WI38 (cell line): ENCODE data around the gene SLC27A1.
A peak's percentile ranks its signal among the peaks of the same experiment; 100 is the strongest.
"Not testable (repeated sequence)": the region's sequence is repeated elsewhere in the genome, so short reads cannot be mapped to it uniquely, and the experiment has no call there.

Source experiments
- H3K4me3 ChIP-seq: 2 replicates; pipeline ENCODE4 v1.5.1; 2011; ENCODE audit warnings: low read depth, mild to moderate bottlenecking, control low read depth, low read length
- TF ChIP-seq, protein P1 (sequence below): IDR thresholded peaks from 2 replicates; pipeline ENCODE4 v1.5.1; 2012; ENCODE audit warnings: low read depth, mild to moderate bottlenecking, control low read depth, low read length

The SLC27A1 gene

DNA sequence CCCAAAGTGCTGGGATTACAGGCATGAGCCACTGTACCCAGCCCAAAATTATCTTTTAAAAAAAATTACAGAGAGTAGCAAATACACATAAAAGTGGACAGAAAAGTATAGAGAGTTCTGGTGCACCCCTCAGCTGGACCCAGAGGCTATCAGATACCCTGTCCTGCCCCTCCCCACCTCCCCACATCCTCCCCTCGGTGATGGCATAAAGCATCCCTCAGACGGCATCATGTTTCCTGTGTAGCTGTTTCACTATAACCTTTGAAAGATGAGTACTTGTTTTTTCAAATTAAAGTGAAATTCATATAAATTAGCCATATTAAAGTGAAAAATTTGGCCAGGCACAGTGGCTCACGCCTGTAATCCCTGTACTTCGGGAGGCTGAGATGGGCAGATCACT, 20.1 kb downstream of the SLC27A1 start:
- H3K4me3 ChIP-seq, result no peak overlapping the region
- TF ChIP-seq, protein P1, sequence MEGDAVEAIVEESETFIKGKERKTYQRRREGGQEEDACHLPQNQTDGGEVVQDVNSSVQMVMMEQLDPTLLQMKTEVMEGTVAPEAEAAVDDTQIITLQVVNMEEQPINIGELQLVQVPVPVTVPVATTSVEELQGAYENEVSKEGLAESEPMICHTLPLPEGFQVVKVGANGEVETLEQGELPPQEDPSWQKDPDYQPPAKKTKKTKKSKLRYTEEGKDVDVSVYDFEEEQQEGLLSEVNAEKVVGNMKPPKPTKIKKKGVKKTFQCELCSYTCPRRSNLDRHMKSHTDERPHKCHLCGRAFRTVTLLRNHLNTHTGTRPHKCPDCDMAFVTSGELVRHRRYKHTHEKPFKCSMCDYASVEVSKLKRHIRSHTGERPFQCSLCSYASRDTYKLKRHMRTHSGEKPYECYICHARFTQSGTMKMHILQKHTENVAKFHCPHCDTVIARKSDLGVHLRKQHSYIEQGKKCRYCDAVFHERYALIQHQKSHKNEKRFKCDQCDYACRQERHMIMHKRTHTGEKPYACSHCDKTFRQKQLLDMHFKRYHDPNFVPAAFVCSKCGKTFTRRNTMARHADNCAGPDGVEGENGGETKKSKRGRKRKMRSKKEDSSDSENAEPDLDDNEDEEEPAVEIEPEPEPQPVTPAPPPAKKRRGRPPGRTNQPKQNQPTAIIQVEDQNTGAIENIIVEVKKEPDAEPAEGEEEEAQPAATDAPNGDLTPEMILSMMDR, result no peak

DNA sequence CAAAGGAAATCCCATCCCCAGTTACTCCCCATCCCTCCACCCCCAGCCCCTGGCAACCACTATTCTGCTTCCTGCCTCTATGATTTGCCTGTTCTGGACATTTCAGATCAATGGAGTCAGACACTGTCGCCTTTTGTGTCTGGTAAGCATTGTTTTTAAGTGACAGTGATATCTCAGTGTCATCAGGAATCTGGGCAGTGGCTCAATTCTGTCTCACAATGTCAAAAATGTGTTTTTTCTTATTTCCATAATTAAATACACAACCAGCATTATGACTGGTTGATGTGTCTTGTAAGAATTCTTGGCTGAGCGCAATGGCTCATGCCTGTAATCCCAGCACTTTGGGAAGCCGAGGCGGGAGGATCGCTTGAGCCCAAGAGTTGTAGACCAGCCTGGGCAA, 21.0 kb downstream of the SLC27A1 start:
- TF ChIP-seq, protein P1, result no peak
- H3K4me3 ChIP-seq, result no peak overlapping the region

DNA sequence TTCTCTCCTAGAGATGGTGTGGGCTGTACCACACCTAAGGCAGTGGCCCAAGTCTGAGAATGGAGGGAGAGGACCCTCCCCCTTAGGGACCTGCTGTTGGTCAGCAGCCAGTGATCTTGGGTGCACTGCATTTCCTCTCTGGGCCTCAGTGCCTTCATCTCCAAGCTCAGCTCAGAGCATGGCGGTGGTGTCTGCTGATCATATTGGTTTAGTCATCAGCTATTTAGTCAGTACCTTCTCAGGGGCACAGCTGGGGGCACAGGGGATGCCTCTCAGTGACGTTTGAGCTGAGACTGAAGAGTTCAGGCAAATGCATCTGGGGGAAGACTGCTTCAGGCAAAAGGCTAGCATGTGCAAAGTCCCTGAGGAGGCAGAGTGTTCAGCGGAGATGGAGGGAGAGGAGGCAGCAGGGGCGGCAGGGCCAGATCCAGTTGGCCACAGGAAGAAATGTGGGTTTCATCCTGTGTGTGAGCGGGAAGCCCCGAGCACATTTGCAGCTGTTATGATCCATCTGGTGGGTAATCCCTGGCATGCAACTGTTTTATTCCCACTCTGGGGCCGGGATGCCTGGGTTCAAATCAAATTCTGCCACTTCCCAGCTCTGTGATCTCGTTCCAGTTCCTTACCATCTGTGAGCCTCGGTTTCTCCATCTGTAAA, 25.4 kb downstream of the SLC27A1 start:
- TF ChIP-seq, protein P1, result no peak
- H3K4me3 ChIP-seq, result no peak overlapping the region

DNA sequence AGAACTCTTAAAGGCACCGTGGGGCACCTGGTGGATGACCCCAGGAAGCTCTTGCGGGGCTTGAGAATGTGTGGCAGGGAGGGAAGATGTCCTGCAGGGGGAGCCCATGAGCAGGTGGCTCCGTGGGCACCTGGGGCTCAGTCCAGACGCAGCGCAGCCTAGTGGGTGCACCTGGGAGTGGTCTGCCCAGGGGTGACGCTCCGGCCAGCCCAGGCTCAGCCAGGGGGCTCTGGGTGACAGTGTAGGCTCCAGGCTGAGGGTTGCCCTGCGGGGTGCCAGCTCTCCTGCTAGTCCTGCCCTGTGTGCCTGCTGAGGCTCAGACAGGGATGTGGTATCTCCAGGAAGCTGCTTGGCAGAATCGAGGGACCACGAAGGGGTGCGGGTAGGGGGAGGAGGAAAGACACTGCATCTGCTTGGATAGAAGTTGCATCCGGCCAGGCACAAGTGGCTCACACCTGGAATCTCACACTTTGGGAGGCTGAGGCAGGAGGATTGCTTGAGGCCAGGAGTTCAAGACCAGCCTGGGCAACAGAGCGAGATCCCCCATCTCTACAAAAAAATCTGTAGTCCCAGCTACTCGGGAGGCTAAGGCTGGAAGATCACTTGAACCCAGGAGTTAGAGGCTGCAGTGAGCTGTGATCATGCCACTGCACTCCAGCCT, 26.1 kb downstream of the SLC27A1 start:
- no peak overlapping the region for H3K4me3 ChIP-seq
- TF ChIP-seq, protein P1, result peak; percentile 93

DNA sequence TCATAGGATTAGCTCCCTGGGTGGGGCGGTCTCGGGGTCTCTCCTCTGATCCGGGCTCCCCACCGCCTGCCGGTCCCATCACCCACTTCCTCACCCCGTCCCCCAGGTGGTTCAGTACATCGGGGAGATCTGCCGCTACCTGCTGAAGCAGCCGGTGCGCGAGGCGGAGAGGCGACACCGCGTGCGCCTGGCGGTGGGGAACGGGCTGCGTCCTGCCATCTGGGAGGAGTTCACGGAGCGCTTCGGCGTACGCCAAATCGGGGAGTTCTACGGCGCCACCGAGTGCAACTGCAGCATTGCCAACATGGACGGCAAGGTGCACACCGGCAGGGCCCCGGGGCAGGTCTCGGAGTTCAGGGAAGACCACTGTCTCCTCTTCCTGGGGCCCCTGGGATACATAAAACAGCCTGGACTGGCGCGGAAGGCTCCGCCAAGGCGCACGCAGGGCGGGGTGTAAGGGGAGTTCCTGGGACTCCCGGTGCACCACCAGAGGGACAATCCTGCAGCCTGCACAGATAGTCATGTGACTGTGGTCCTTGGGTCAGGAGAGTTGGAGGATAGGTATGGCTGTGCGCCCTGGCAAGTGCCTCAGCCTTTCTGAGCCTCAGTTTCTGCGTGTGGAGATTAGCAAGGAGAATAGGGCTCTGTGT, 26.9 kb downstream of the SLC27A1 start:
- TF ChIP-seq, protein P1, result no peak
- no peak overlapping the region for H3K4me3 ChIP-seq

DNA sequence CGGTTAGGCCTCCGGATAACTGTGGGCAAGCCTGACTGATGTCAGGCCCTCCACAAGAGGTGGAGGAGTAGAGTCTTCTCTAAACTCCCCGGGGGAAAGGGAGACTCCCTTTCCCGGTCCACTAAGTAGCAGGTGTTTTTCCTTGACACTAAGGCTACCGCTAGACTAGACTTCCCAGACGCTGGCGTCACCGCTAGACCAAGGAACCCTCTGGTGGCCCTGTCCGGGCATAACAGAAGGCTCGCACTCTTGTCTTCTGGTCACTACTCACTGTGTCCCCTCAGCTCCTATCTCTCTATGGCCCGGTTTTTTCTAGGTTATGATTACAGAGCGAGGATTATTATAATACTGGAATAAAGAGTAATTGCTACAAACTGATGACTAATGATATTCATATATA, 28.7 kb downstream of the SLC27A1 start:
- H3K4me3 ChIP-seq, result not testable (repeated sequence)

DNA sequence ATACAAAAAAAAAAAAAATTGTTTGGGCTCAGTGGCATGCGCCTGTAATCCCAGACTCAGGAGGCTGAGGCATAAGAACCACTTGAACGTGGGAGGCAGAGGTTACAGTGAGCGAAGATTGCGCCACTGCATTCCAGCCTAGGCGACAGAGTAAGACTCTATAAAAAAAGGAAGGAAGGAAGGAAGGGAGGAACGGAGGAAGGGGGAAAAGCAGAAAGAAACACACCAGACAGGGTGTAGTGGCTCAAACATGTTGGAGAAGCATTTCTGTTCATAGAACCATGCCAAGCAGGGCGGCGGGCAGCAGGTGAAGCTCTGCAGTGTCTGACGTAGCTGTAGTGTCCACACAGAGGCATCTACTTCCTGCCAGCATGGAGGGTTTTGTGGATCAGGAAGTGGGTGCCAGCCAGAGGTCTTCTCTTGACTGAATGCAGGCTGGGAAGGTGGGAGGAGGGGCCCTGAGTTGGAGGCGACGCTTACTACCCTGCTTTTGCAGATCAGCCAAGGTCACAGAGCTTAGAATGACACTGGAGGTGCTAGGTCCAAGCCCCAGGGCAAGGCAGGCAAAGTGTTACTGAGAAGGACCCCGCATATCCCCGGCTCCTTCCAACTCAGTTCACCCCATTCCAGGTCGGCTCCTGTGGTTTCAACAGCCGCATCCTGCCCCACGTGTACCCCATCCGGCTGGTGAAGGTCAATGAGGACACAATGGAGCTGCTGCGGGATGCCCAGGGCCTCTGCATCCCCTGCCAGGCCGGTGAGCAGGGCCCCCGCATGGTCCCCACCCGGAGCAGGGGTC, 29.5 kb downstream of the SLC27A1 start:
- TF ChIP-seq, protein P1, result no peak

More for the DNA sequence above, 29.5 kb downstream of the SLC27A1 start:
- no peak overlapping the region for H3K4me3 ChIP-seq
